HEK293 (cell line): ENCODE measurements around the gene WDR73.

Experiments used
- CTCF ChIP-seq: fragments of 450-650 bp; formaldehyde crosslinking; IDR thresholded peaks from 2 replicates; pipeline ENCODE4 v1.5.1; 2016; ENCODE audit warnings: missing biosample characterization, missing genetic modification characterization
- IKZF3 ChIP-seq: fragments of 450-650 bp; IDR thresholded peaks from 2 replicates; pipeline ENCODE4 v1.5.0; 2018; ENCODE audit warnings: missing biosample characterization, mild to moderate bottlenecking, missing genetic modification characterization, moderate library complexity
- REST ChIP-seq: fragments of 450-650 bp; formaldehyde crosslinking; IDR thresholded peaks from 2 replicates; pipeline ENCODE4 v1.5.1; 2016; ENCODE audit warnings: missing biosample characterization, missing genetic modification characterization
- ZNF302 ChIP-seq: fragments of 450-650 bp; formaldehyde crosslinking; IDR thresholded peaks from 2 replicates; pipeline ENCODE4 v1.5.1; 2016; ENCODE audit warnings: missing biosample characterization, missing genetic modification characterization, low read depth
- ZNF521 ChIP-seq: fragments of 450-650 bp; formaldehyde crosslinking; IDR thresholded peaks from 2 replicates; pipeline ENCODE4 v1.5.1; 2017; ENCODE audit warnings: missing biosample characterization, mild to moderate bottlenecking, missing genetic modification characterization
- ZNF558 ChIP-seq: fragments of 450-650 bp; formaldehyde crosslinking; IDR thresholded peaks from 2 replicates; pipeline ENCODE4 v1.5.1; 2016; ENCODE audit warnings: missing biosample characterization, missing genetic modification characterization
- ZNF571 ChIP-seq: fragments of 450-650 bp; formaldehyde crosslinking; IDR thresholded peaks from 2 replicates; pipeline ENCODE4 v1.5.0; 2017; ENCODE audit warnings: missing biosample characterization, missing genetic modification characterization
- ZNF629 ChIP-seq: fragments of 450-650 bp; formaldehyde crosslinking; IDR thresholded peaks from 2 replicates; pipeline ENCODE4 v1.5.1; 2017; ENCODE audit warnings: missing biosample characterization, missing genetic modification characterization

- TF ChIP-seq CTCF (no peak), ZNF521 (tag by site-specific recombination) (no peak), ZNF558 (tag by site-specific recombination) (no peak), ZNF571 (tag by site-specific recombination) (no peak), ZNF302 (tag by site-specific recombination) (no peak), IKZF3 (tag by site-specific recombination) (no peak), ZNF629 (tag by site-specific recombination) (no peak), REST (no peak)
Measured at GRCh38 chr15:84684092-84684491, 30.0 kb upstream of the WDR73 start.
